ENCODE data around the gene WWOX.

WWOX gene

GRCh38 chr16:78718141-78718540 is 618.7 kb downstream of the WWOX start:
- Histone ChIP-seq H3K4me3 (ENCODE audit: low read depth, low read length) (no peak overlapping the region), H3K36me3 (ENCODE audit: control insufficient read depth, insufficient read depth, low read length) (no peaks in the 10 kb centered on the region), H3K27me3 (ENCODE audit: control insufficient read depth, insufficient read depth, low read length) (no peaks in the 10 kb centered on the region), H3K9ac (ENCODE audit: low read depth, low read length) (no peak overlapping the region), H3K4me1 (ENCODE audit: control insufficient read depth, insufficient read depth, low read length) (no peaks in the 10 kb centered on the region), H3K9me3 (ENCODE audit: control insufficient read depth, insufficient read depth, low read length) (no peaks in the 10 kb centered on the region)

GRCh38 chr16:78720416-78720815 is 621.0 kb downstream of the WWOX start:
- no peak overlapping the region for H3K9ac ChIP-seq (ENCODE audit: low read depth, low read length)
- no peaks in the 10 kb centered on the region for H3K9me3 ChIP-seq (ENCODE audit: control insufficient read depth, insufficient read depth, low read length)
- H3K36me3 ChIP-seq (ENCODE audit: control insufficient read depth, insufficient read depth, low read length) = no peaks in the 10 kb centered on the region
- no peaks in the 10 kb centered on the region for H3K27me3 ChIP-seq (ENCODE audit: control insufficient read depth, insufficient read depth, low read length)
- no peaks in the 10 kb centered on the region for H3K4me1 ChIP-seq (ENCODE audit: control insufficient read depth, insufficient read depth, low read length)
- no peak overlapping the region for H3K4me3 ChIP-seq (ENCODE audit: low read depth, low read length)

- Histone ChIP-seq H3K27me3 (ENCODE audit: control insufficient read depth, insufficient read depth, low read length) (no peaks in the 10 kb centered on the region), H3K4me1 (ENCODE audit: control insufficient read depth, insufficient read depth, low read length) (no peaks in the 10 kb centered on the region), H3K36me3 (ENCODE audit: control insufficient read depth, insufficient read depth, low read length) (no peaks in the 10 kb centered on the region), H3K4me3 (ENCODE audit: low read depth, low read length) (no peak overlapping the region), H3K9me3 (ENCODE audit: control insufficient read depth, insufficient read depth, low read length) (no peaks in the 10 kb centered on the region), H3K9ac (ENCODE audit: low read depth, low read length) (no peak overlapping the region)
These were observed 628.1 kb downstream of the WWOX start for GRCh38 chr16:78727536-78727935.

GRCh38 chr16:78729687-78730086 is 630.2 kb downstream of the WWOX start:
- Histone ChIP-seq H3K4me3 (ENCODE audit: low read depth, low read length) (no peak overlapping the region), H3K9me3 (ENCODE audit: control insufficient read depth, insufficient read depth, low read length) (no peaks in the 10 kb centered on the region), H3K27me3 (ENCODE audit: control insufficient read depth, insufficient read depth, low read length) (no peaks in the 10 kb centered on the region), H3K36me3 (ENCODE audit: control insufficient read depth, insufficient read depth, low read length) (no peaks in the 10 kb centered on the region), H3K9ac (ENCODE audit: low read depth, low read length) (no peak overlapping the region), H3K4me1 (ENCODE audit: control insufficient read depth, insufficient read depth, low read length) (no peaks in the 10 kb centered on the region)

- Histone ChIP-seq H3K4me3 (ENCODE audit: low read depth, low read length) (no peak overlapping the region), H3K27me3 (ENCODE audit: control insufficient read depth, insufficient read depth, low read length) (no peaks in the 10 kb centered on the region), H3K9ac (ENCODE audit: low read depth, low read length) (no peak overlapping the region), H3K4me1 (ENCODE audit: control insufficient read depth, insufficient read depth, low read length) (no peaks in the 10 kb centered on the region), H3K9me3 (ENCODE audit: control insufficient read depth, insufficient read depth, low read length) (no peaks in the 10 kb centered on the region), H3K36me3 (ENCODE audit: control insufficient read depth, insufficient read depth, low read length) (no peaks in the 10 kb centered on the region)
These were observed 632.3 kb downstream of the WWOX start for GRCh38 chr16:78731785-78732184.

GRCh38 chr16:78732696-78733095 is 633.2 kb downstream of the WWOX start:
- no peaks in the 10 kb centered on the region for H3K36me3 ChIP-seq (ENCODE audit: control insufficient read depth, insufficient read depth, low read length)
- no peak overlapping the region for H3K4me3 ChIP-seq (ENCODE audit: low read depth, low read length)
- H3K9ac ChIP-seq (ENCODE audit: low read depth, low read length) = no peak overlapping the region
- no peaks in the 10 kb centered on the region for H3K4me1 ChIP-seq (ENCODE audit: control insufficient read depth, insufficient read depth, low read length)
- no peaks in the 10 kb centered on the region for H3K9me3 ChIP-seq (ENCODE audit: control insufficient read depth, insufficient read depth, low read length)
- no peaks in the 10 kb centered on the region for H3K27me3 ChIP-seq (ENCODE audit: control insufficient read depth, insufficient read depth, low read length)

GRCh38 chr16:78735337-78735736 is 635.9 kb downstream of the WWOX start:
- no peaks in the 10 kb centered on the region for H3K27me3 ChIP-seq (ENCODE audit: control insufficient read depth, insufficient read depth, low read length)
- no peak overlapping the region for H3K9ac ChIP-seq (ENCODE audit: low read depth, low read length)
- no peaks in the 10 kb centered on the region for H3K9me3 ChIP-seq (ENCODE audit: control insufficient read depth, insufficient read depth, low read length)
- H3K4me3 ChIP-seq (ENCODE audit: low read depth, low read length) = no peak overlapping the region
- H3K4me1 ChIP-seq (ENCODE audit: control insufficient read depth, insufficient read depth, low read length) = no peaks in the 10 kb centered on the region
- no peaks in the 10 kb centered on the region for H3K36me3 ChIP-seq (ENCODE audit: control insufficient read depth, insufficient read depth, low read length)

- Histone ChIP-seq H3K9ac (ENCODE audit: low read depth, low read length) (no peak overlapping the region), H3K27me3 (ENCODE audit: control insufficient read depth, insufficient read depth, low read length) (no peaks in the 10 kb centered on the region), H3K9me3 (ENCODE audit: control insufficient read depth, insufficient read depth, low read length) (no peaks in the 10 kb centered on the region), H3K4me1 (ENCODE audit: control insufficient read depth, insufficient read depth, low read length) (no peaks in the 10 kb centered on the region), H3K36me3 (ENCODE audit: control insufficient read depth, insufficient read depth, low read length) (no peaks in the 10 kb centered on the region), H3K4me3 (ENCODE audit: low read depth, low read length) (no peak overlapping the region)
These were observed 638.2 kb downstream of the WWOX start for GRCh38 chr16:78737630-78738029.

GRCh38 chr16:78738557-78738956 is 639.1 kb downstream of the WWOX start:
- no peaks in the 10 kb centered on the region for H3K4me1 ChIP-seq (ENCODE audit: control insufficient read depth, insufficient read depth, low read length)

GRCh38 chr16:78740269-78740668 is 640.8 kb downstream of the WWOX start:
- H3K27me3 ChIP-seq (ENCODE audit: control insufficient read depth, insufficient read depth, low read length) = no peaks in the 10 kb centered on the region
- no peaks in the 10 kb centered on the region for H3K9me3 ChIP-seq (ENCODE audit: control insufficient read depth, insufficient read depth, low read length)
- H3K9ac ChIP-seq (ENCODE audit: low read depth, low read length) = no peak overlapping the region
- H3K4me1 ChIP-seq (ENCODE audit: control insufficient read depth, insufficient read depth, low read length) = no peaks in the 10 kb centered on the region
- no peak overlapping the region for H3K4me3 ChIP-seq (ENCODE audit: low read depth, low read length)
- no peaks in the 10 kb centered on the region for H3K36me3 ChIP-seq (ENCODE audit: control insufficient read depth, insufficient read depth, low read length)

More at GRCh38 chr16:78738557-78738956, 639.1 kb downstream of the WWOX start:
- no peaks in the 10 kb centered on the region for H3K9me3 ChIP-seq (ENCODE audit: control insufficient read depth, insufficient read depth, low read length)
- H3K9ac ChIP-seq (ENCODE audit: low read depth, low read length) = no peak overlapping the region
- H3K4me3 ChIP-seq (ENCODE audit: low read depth, low read length) = no peak overlapping the region
- no peaks in the 10 kb centered on the region for H3K36me3 ChIP-seq (ENCODE audit: control insufficient read depth, insufficient read depth, low read length)
- H3K27me3 ChIP-seq (ENCODE audit: control insufficient read depth, insufficient read depth, low read length) = no peaks in the 10 kb centered on the region

- Histone ChIP-seq H3K4me1 (ENCODE audit: control insufficient read depth, insufficient read depth, low read length) (no peaks in the 10 kb centered on the region), H3K27me3 (ENCODE audit: control insufficient read depth, insufficient read depth, low read length) (no peaks in the 10 kb centered on the region), H3K9me3 (ENCODE audit: control insufficient read depth, insufficient read depth, low read length) (no peaks in the 10 kb centered on the region), H3K9ac (ENCODE audit: low read depth, low read length) (no peak overlapping the region), H3K36me3 (ENCODE audit: control insufficient read depth, insufficient read depth, low read length) (no peaks in the 10 kb centered on the region), H3K4me3 (ENCODE audit: low read depth, low read length) (no peak overlapping the region)
These were observed 643.2 kb downstream of the WWOX start for GRCh38 chr16:78742501-78743283.

- H3K36me3 ChIP-seq (ENCODE audit: control insufficient read depth, insufficient read depth, low read length) = no peaks in the 10 kb centered on the region
- no peak overlapping the region for H3K9ac ChIP-seq (ENCODE audit: low read depth, low read length)
- no peaks in the 10 kb centered on the region for H3K9me3 ChIP-seq (ENCODE audit: control insufficient read depth, insufficient read depth, low read length)
- no peaks in the 10 kb centered on the region for H3K4me1 ChIP-seq (ENCODE audit: control insufficient read depth, insufficient read depth, low read length)
- no peaks in the 10 kb centered on the region for H3K27me3 ChIP-seq (ENCODE audit: control insufficient read depth, insufficient read depth, low read length)
- no peak overlapping the region for H3K4me3 ChIP-seq (ENCODE audit: low read depth, low read length)
These were observed 644.1 kb downstream of the WWOX start for GRCh38 chr16:78743556-78743955.
